Vagina (tissue), 2 donors: ENCODE data around the gene SLC26A6. TPM values are rescaled to one million over a fixed set of nuclear protein-coding genes. Genes with fewer than 3 reads are reported as not detected.

Experiments used
- DNase-seq, 2 donors: peaks; one replicate each; pipeline ENCODE4 v3.0.0-alpha.2; 2017; ENCODE audit errors: extremely low spot score in 2 of 2
- H3K27ac ChIP-seq: fragments of 200-600 bp; sonication (generic); one replicate; pipeline ENCODE4 v1.5.1; 2019
- H3K27me3 ChIP-seq: fragments of 200-600 bp; sonication (generic); one replicate; pipeline ENCODE4 v1.5.1; 2019
- H3K36me3 ChIP-seq, 2 donors: fragments of 200-600 bp; sonication (generic); one replicate each; pipeline ENCODE4 v1.5.1; 2017 to 2019
- H3K4me1 ChIP-seq: fragments of 200-600 bp; sonication (generic); one replicate; pipeline ENCODE4 v1.5.1; 2019
- H3K4me3 ChIP-seq, 2 donors: fragments of 200-600 bp; sonication (generic); 1 replicate in 1 of 2; 2 replicates in 1 of 2; pipeline ENCODE4 v1.5.1; 2016 to 2019
- H3K9me3 ChIP-seq: fragments of 200-600 bp; sonication (generic); one replicate; pipeline ENCODE4 v1.5.1; 2019
- CTCF ChIP-seq, 3 experiments: fragments of 450-650 bp in 2 of 3; fragments of 200-600 bp in 1 of 3; sonication (generic) in 1 of 3; IDR thresholded peaks; one replicate each; pipeline ENCODE4 v1.5.1; 2017 to 2019; ENCODE audit warnings: antibody characterized with exemption in 3 of 3, mild to moderate bottlenecking in 2 of 3, moderate library complexity in 2 of 3
- POLR2A ChIP-seq, 2 donors: fragments of 450-650 bp; IDR thresholded peaks; one replicate each; pipeline ENCODE4 v1.6.1; 2017; ENCODE audit warnings: antibody characterized with exemption in 2 of 2, mild to moderate bottlenecking in 2 of 2, moderate library complexity in 2 of 2
- POLR2AphosphoS5 ChIP-seq, 2 donors: sonication (generic); formaldehyde crosslinking; IDR thresholded peaks; one replicate each; pipeline ENCODE4 v1.9.0; 2017; ENCODE audit warnings: antibody characterized with exemption in 2 of 2, mild to moderate bottlenecking in 2 of 2, low read depth in 1 of 2; ENCODE audit not compliant: insufficient read depth in 1 of 2
- intact Hi-C: fragments of 100-400 bp; cut with DNase I; formaldehyde crosslinking; loops from one replicate; pipeline ENCODE4 v1.15.1; 2023
- total RNA-seq: library from RNA; depleted of rRNA; stranded (reverse); fragments of >200 nt; gene quantifications from one replicate; pipeline ENCODE4 v1.2.3, GENCODE V29; 2016

SLC26A6 gene
- total RNA-seq, 1 donor from 2014 or later = 35.1 TPM

GRCh38 chr3:48609088-48610005 lies 25.9 kb downstream of the SLC26A6 start, which contains the start of gene UQCRC1:
UQCRC1 (minus strand) TSS chr3:48609646; CDS start chr3:48609620, 26 bp downstream.
- DNase-seq = no peak
- intact Hi-C loops = no loop called here
- TF ChIP-seq POLR2A (IDR thresholded peaks at IDR 0.05) (peak in 1 of 2 donors; percentile 55), POLR2AphosphoS5 (IDR thresholded peaks at IDR 0.05; ENCODE audit: insufficient read depth in 1 of 2, low read depth in 1 of 2) (peak; percentile 96 to 97), CTCF (IDR thresholded peaks at IDR 0.05) (peak; percentile 50 to 91 (median 88))
- no peaks in the 10 kb centered on the region for H3K27me3 ChIP-seq
- H3K4me3 ChIP-seq = peak within 1 kb of the TSS; percentile 96 to 97
- peak within 1 kb of the TSS; percentile 91 for H3K27ac ChIP-seq
- no peaks in the 10 kb centered on the region for H3K9me3 ChIP-seq
- H3K36me3 ChIP-seq = peaks cover 0 to 26% of the 10 kb centered on the region in 2 donors
- peaks cover 34% of the 10 kb centered on the region for H3K4me1 ChIP-seq

GRCh38 chr3:48607519-48607918 lies 27.7 kb downstream of the SLC26A6 start:
- no peak for DNase-seq
- Histone ChIP-seq H3K27ac (no peak overlapping the region), H3K36me3 (peaks cover 0 to 45% of the 10 kb centered on the region in 2 donors), H3K4me3 (no peak overlapping the region), H3K9me3 (no peaks in the 10 kb centered on the region), H3K4me1 (peaks cover 34% of the 10 kb centered on the region), H3K27me3 (no peaks in the 10 kb centered on the region)
- TF ChIP-seq CTCF (IDR thresholded peaks at IDR 0.05) = no peak
- TF ChIP-seq POLR2A (IDR thresholded peaks at IDR 0.05) = no peak
- no peak for TF ChIP-seq POLR2AphosphoS5 (IDR thresholded peaks at IDR 0.05; ENCODE audit: insufficient read depth in 1 of 2, low read depth in 1 of 2)
- intact Hi-C loops = no loop called here

- Histone ChIP-seq H3K9me3 (no peaks in the 10 kb centered on the region), H3K27ac (no peak overlapping the region), H3K36me3 (peaks cover 0 to 76% of the 10 kb centered on the region in 2 donors), H3K4me3 (no peak overlapping the region), H3K27me3 (no peaks in the 10 kb centered on the region), H3K4me1 (peaks cover 56% of the 10 kb centered on the region)
- no peak for DNase-seq
- TF ChIP-seq CTCF (IDR thresholded peaks at IDR 0.05) = no peak
- intact Hi-C loops = loop anchor here (2.0 kb wide), 1 partner anchor 37 kb away; no protein-coding TSS in a partner anchor
Measured at GRCh38 chr3:48601622-48601994, 33.7 kb downstream of the SLC26A6 start.

GRCh38 chr3:48600711-48601621 lies 34.3 kb downstream of the SLC26A6 start:
- intact Hi-C loops = loop anchor here (2.0 kb wide), 1 partner anchor 36 kb away; no protein-coding TSS in a partner anchor
- Histone ChIP-seq H3K9me3 (no peaks in the 10 kb centered on the region), H3K4me1 (peaks cover 56% of the 10 kb centered on the region), H3K27ac (peak overlapping the region; percentile 94), H3K27me3 (no peaks in the 10 kb centered on the region), H3K4me3 (no peak overlapping the region), H3K36me3 (peaks cover 0 to 71% of the 10 kb centered on the region in 2 donors)
- TF ChIP-seq CTCF (IDR thresholded peaks at IDR 0.05) (no peak), POLR2A (IDR thresholded peaks at IDR 0.05) (no peak), POLR2AphosphoS5 (IDR thresholded peaks at IDR 0.05; ENCODE audit: insufficient read depth in 1 of 2, low read depth in 1 of 2) (no peak)
- DNase-seq = no peak
